ELR (cell line): Measurements from ENCODE around the gene TLE3.
A peak's percentile ranks its signal among the peaks of the same experiment; 100 is the strongest.

Source experiments
- DNase-seq: peaks from one replicate; pipeline ENCODE4 v3.0.0-alpha.2; 2015; ENCODE audit warnings: low read depth

The TLE3 gene

GRCh38 chr15:70047386-70048197 is 50.1 kb downstream of the TLE3 start:
- DNase-seq, result no peak

- no peak for DNase-seq
These were observed 50.9 kb downstream of the TLE3 start for GRCh38 chr15:70046679-70047369.

DNA sequence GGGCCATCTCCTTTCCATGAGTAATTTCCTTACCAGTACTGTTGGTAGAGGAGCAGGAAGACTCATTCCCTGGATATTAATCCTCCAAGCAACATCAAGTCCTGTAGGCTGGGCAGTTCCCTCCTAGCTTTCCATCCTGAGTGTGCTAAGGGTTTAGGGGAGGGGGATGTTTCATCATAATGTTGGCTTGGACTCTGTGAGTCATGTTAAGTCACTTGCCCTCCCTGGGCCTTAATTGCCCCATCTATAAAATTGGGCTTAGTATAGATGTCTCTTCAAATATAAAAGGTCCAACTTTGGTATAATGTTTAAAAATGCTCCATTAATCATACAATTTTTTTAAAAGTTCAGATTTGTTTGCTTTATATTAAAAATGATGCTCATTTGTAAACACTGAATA is 52.7 kb downstream of the TLE3 start:
- DNase-seq, result peak; percentile 25

GRCh38 chr15:70044168-70044567 is 53.5 kb downstream of the TLE3 start:
- DNase-seq, result no peak

- no peak for DNase-seq
These were observed 54.1 kb downstream of the TLE3 start for GRCh38 chr15:70043590-70043989.

GRCh38 chr15:70042553-70043214 is 55.0 kb downstream of the TLE3 start:
- no peak for DNase-seq

- DNase-seq, result no peak
These were observed 57.8 kb downstream of the TLE3 start for GRCh38 chr15:70039917-70040316.

- DNase-seq, result no peak
These were observed 58.9 kb downstream of the TLE3 start for GRCh38 chr15:70038730-70039392.

GRCh38 chr15:70037292-70037640 is 60.5 kb downstream of the TLE3 start:
- DNase-seq, result no peak

GRCh38 chr15:70036585-70037291 is 61.0 kb downstream of the TLE3 start:
- DNase-seq, result no peak

DNA sequence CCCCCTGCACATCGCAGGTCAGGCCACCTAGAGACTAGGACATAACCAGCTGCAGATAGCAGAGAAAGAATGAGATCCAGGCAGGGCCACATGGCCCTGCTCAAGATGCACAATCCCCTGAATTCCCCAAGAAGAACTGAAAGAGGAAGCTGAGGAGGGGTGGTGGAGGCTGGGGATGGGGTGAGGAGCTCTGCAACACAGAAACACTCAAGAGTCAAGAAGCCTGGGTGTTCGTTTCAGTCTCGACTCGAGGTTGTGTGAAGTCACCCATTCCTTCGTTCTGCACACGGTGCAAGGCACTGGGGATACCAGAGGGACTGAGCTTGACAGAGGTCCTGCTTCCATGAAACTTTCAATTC is 62.0 kb downstream of the TLE3 start:
- no peak for DNase-seq

DNA sequence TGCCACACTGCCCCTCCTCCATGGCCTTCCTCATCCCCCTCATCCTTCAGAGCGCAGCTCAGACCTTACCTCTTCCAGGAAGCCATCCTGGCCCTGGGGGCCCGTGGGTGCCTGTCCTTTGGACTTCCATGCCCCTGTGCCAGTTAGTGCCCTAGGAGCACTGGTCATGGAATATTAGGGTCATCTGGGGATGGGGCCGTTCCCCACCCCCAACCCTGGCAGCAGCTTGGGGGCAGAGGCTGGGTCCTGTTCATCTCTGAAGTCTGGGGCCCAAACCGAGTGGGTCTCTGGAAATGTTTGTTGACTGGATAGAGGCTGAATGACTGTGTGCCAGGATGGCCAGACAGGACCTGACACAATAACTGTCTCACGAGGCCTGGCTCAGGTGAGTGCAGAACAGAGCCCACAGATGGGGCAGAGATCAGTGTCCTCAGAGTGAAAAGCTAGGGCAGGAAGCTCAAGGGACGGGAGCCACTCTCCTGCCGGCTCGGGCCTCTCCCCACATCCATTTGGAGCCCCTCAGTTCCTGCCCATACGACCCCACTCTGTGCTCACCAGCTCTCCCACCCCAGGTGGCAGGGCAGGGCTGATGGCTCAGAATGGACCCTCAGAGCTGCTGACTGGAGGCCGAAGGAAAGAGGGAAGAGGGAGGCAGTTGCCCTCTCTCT is 62.5 kb downstream of the TLE3 start:
- DNase-seq, result no peak

GRCh38 chr15:70034596-70034995 is 63.1 kb downstream of the TLE3 start:
- no peak for DNase-seq

- no peak for DNase-seq
These were observed 63.6 kb downstream of the TLE3 start for GRCh38 chr15:70034141-70034540.

DNA sequence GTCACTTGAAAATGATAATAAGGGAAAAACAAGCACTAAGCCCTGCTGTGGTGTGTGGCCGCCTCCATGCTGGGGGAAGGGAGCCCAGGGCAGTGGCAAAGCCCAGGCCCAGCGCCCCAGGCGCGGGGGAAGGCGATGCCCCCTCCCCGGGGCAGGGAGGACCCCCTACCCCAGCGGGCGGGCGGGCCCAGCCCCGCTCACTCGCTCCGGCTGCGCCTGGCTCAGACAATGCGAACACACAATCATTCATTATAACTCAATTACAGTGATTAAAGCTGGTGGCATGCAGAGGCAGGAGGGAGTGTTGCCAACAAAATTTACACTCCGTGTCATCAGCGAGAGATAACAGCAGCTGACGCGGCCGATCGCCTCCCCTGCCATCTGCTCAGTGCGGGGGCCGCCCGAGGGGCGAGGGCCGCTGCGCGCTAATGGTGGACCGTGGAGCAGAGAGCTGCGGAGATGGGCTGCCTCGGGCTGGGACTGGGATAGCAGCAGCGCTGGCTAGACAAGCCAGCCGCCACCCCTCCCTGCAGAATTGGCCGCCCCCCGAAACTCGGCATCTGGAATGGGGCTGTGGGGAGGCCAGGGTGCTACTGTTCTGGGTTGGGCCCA is 64.1 kb downstream of the TLE3 start:
- peak; percentile 9 for DNase-seq

DNA sequence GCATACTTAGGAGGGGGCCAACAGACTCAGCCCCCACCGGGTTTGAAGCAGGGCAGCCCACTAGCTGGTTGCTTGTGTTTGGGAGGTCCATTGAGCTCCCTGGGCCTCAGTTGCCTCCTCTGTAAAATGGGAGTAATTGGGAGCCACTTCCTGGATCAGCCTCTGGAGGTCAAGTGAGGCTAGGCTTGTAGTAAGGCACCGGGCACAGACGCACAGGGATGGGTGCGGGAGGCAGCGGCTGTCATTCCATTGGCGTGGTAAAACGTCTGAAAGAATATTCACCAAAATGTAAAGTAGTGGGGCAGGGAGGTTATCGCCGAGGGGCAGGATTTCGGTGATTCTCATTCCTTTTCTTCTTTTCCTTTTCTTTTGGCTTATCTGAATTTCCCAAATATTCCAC is 64.6 kb downstream of the TLE3 start:
- no peak for DNase-seq

DNA sequence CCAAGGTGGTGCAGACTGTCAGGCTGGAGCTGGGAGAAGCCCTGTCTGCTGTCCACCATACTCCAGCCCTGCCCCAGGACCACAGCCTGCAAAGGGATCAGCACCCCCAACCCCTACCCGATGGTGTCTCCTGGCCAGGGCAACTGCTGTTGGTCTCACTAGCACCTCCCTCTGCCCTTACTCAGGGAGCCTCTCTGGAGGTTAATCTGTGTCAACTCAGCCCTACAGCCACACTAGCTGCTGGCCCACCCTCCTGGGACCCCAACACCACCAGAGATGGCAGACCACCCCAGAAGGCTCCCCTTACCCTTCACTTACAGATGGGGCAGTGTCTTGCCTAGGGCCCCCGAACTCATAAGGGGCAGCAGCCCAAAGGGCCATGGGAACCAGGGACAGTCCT is 65.2 kb downstream of the TLE3 start:
- DNase-seq, result no peak

- DNase-seq, result no peak
These were observed 66.0 kb downstream of the TLE3 start for GRCh38 chr15:70031713-70032112.

DNA sequence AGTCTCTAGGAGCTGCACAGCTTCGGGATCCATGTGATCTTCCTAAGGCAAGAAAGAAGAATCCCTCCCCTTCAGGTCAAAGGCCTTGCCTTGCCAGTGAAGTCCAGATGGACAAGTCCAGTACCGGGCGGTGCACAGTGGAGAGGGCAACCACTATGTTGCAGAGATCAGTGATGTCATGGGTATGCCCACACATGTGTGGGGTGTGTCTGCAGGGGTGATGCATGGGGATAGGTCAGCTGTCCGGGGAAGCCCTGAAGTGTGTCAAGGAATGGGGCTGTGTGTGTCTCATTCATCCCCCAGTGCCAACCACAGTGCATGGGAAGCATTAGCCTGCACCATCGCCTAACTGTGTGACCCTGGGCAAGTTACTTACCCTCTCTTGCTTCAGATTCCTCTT is 66.5 kb downstream of the TLE3 start:
- no peak for DNase-seq

DNA sequence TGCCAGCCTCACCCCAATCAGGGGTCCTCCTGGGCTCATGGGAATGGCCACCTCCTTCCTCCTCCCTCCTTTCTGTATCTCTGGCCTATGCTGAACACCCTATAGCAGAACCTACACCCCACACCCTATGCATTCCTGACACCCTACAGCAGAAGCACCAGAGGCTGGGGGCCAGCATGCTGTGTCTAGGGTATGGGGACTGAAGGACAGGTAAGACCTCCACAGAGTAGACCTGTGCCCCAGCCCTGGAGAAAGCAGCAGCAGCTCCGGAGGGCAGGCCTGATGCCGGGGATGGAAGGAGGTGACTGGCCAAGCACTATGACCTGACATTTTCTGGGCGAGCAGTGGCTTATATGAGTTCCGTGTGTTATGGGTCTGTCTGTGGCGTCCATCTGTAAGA is 66.9 kb downstream of the TLE3 start:
- no peak for DNase-seq

DNA sequence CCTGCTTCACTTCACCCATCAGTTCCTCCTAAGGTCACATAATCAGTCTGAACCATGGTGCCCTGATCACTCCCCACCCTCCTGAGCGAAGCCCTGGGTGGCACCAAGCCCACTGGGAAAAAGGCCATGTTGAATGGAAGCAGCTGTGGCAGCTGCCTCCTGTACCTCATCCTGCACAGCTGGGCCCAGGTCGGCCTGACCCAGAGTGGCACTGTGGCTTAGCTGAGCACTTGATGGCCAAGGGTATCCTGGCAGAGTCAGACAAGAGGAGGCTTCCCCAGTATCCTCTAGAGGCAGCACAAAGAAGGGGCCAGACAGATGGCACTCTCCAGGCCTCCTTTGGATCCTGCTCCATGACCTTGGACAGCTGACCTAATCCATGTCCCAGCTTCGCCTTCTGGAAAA is 68.4 kb downstream of the TLE3 start:
- no peak for DNase-seq
